A549 (cell line): ENCODE data around the gene DMBT1. TPM values are rescaled to one million over a fixed set of nuclear protein-coding genes. Genes with fewer than 3 reads are reported as not detected.

Source experiments
- ATAC-seq, 2 experiments: fragments of 200-7000 bp in 1 of 2; fragments of >200 bp in 1 of 2; cut with Nextera tagmentation in 1 of 2; cut with Tn5 transposase in 1 of 2; 3 replicates each; pipeline versions ENCODE4 v1.8.0 to v1.9.1; 2018 to 2020; ENCODE audit warnings: mild to moderate bottlenecking in 1 of 2, moderate library complexity in 1 of 2
- CTCF ChIA-PET: fragments of 300-600 bp; sonication (Branson Sonifier 250); formaldehyde crosslinking; extraction: SDS; loops from one replicate; lab custom pipeline; 2021; ENCODE audit warnings: antibody characterized with exemption, inconsistent platforms; lab: Yijun Ruan, JAX
- POLR2A ChIA-PET: fragments of 350-600 bp; formaldehyde crosslinking; extraction: SDS; loops from one replicate; lab custom pipeline; 2021; ENCODE audit warnings: antibody characterized with exemption, inconsistent platforms; lab: Yijun Ruan, JAX
- DNase-seq, 2 experiments: peaks; one replicate each; pipeline versions ENCODE4 v3.0.0 to v3.0.0-alpha.2; 2011 to 2016; ENCODE audit warnings: low read depth in 1 of 2, low spot score in 1 of 2
- FAIRE-seq: peaks from 2 replicates; lab custom pipeline; 2011; peaks lifted over from hg19 to GRCh38; lab: Jason Lieb, UNC
- H3K27ac ChIP-seq, 2 experiments: fragments of >200 bp; sonication (Bioruptor Twin); formaldehyde crosslinking; 3 replicates each; pipeline ENCODE4 v1.5.1; 2016 to 2017
- H3K4me1 ChIP-seq: fragments of >200 bp; sonication (Bioruptor Twin); formaldehyde crosslinking; 3 replicates; pipeline ENCODE4 v1.6.1; 2016
- H3K4me2 ChIP-seq: fragments of >200 bp; sonication (Bioruptor Twin); formaldehyde crosslinking; 3 replicates; pipeline ENCODE4 v1.6.1; 2016
- H3K4me3 ChIP-seq: fragments of >200 bp; sonication (Bioruptor Twin); formaldehyde crosslinking; 3 replicates; pipeline ENCODE4 v1.5.1; 2016
- H3K9me3 ChIP-seq: fragments of >200 bp; sonication (Bioruptor Twin); formaldehyde crosslinking; 3 replicates; pipeline ENCODE4 v1.6.1; 2016
- CHD2 ChIP-seq: fragments of 150-350 bp; IDR thresholded peaks from 2 replicates; pipeline ENCODE4 v1.6.1; 2014; ENCODE audit warnings: low read length; ENCODE audit not compliant: partially characterized antibody
- CHD4 ChIP-seq: fragments of 200-600 bp; sonication (generic); IDR thresholded peaks from 2 replicates; pipeline ENCODE4 v1.6.1; 2016; ENCODE audit warnings: antibody characterized with exemption, mild to moderate bottlenecking, borderline replicate concordance
- FOSB ChIP-seq: fragments of 250-450 bp; sonication (Bioruptor Pico); IDR thresholded peaks from 2 replicates; pipeline ENCODE4 v1.5.0; 2020; ENCODE audit warnings: mild to moderate bottlenecking, moderate library complexity
- HDAC2 ChIP-seq: fragments of 200-600 bp; sonication (generic); IDR thresholded peaks from 2 replicates; pipeline ENCODE4 v1.6.1; 2016
- HOXA7 ChIP-seq: fragments of 250-450 bp; sonication (Bioruptor Pico); IDR thresholded peaks from 2 replicates; pipeline ENCODE4 v1.5.0; 2020; ENCODE audit warnings: mild to moderate bottlenecking, moderate library complexity
- JUNB ChIP-seq: fragments of >200 bp; sonication (Bioruptor Twin); formaldehyde crosslinking; IDR thresholded peaks from 2 replicates; pipeline ENCODE4 v1.6.1; 2016
- KDM1A ChIP-seq: fragments of 200-600 bp; sonication (generic); IDR thresholded peaks from 2 replicates; pipeline ENCODE4 v1.6.1; 2016; ENCODE audit warnings: low read depth, mild to moderate bottlenecking
- KDM5A ChIP-seq: fragments of 200-600 bp; sonication (generic); IDR thresholded peaks from 2 replicates; pipeline ENCODE4 v1.6.1; 2016; ENCODE audit warnings: antibody characterized with exemption, mild to moderate bottlenecking
- RCOR1 ChIP-seq: fragments of 150-350 bp; IDR thresholded peaks from 2 replicates; pipeline ENCODE4 v1.6.1; 2014; ENCODE audit warnings: antibody characterized with exemption, low read length, low read depth
- RFX5 ChIP-seq: fragments of 450-650 bp; IDR thresholded peaks from 2 replicates; pipeline ENCODE4 v1.7.1; 2014; ENCODE audit warnings: antibody characterized with exemption, mild to moderate bottlenecking, moderate library complexity
- RNF2 ChIP-seq: fragments of 200-600 bp; sonication (generic); IDR thresholded peaks from 2 replicates; pipeline ENCODE4 v1.6.1; 2016; ENCODE audit warnings: low read depth, mild to moderate bottlenecking, antibody characterized with exemption, moderate library complexity, borderline replicate concordance
- TFCP2L1 ChIP-seq: fragments of 250-450 bp; sonication (Bioruptor Pico); IDR thresholded peaks from 2 replicates; pipeline ENCODE4 v1.5.0; 2021; ENCODE audit warnings: mild to moderate bottlenecking
- TP53 ChIP-seq: fragments of 250-450 bp; sonication (Bioruptor Pico); IDR thresholded peaks from 2 replicates; pipeline ENCODE4 v1.5.0; 2021; ENCODE audit warnings: mild to moderate bottlenecking, moderate library complexity
- ZSCAN20 ChIP-seq: fragments of 250-450 bp; sonication (Bioruptor Pico); IDR thresholded peaks from 2 replicates; pipeline ENCODE4 v1.8.0; 2022; ENCODE audit warnings: mild to moderate bottlenecking, moderate library complexity
- WGBS: methylation state at CpG from one replicate; pipeline ENCODE4 v1.1.6; 2017; ENCODE audit errors: missing lambda C conversion rate; 5-methylcytosine and 5-hydroxymethylcytosine counted together
- polyA plus RNA-seq, 4 experiments: library from polyadenylated mRNA; depleted of rRNA in 3 of 4; stranded (reverse); fragments of >200 nt; fragmentation: RNase III in 1 of 4; extraction: RNeasy Plus Mini Kit Qiagen cat#74134 plus additional on column Dnase treatment in 1 of 4; gene quantifications; 2 replicates in 3 of 4; 3 replicates in 1 of 4; pipeline ENCODE4 v1.2.3, GENCODE V29; 2011 to 2017
- TF ChIP-seq, protein P1 (sequence below): fragments of 150-350 bp; IDR thresholded peaks from 2 replicates; pipeline ENCODE4 v1.6.1; 2014; ENCODE audit warnings: low read depth, mild to moderate bottlenecking, low read length
- TF ChIP-seq, protein P2 (sequence below): fragments of 200-600 bp; sonication (generic); IDR thresholded peaks from 2 replicates; pipeline ENCODE4 v1.6.1; 2016; ENCODE audit warnings: antibody characterized with exemption, mild to moderate bottlenecking, moderate library complexity
- TF ChIP-seq, protein P3 (sequence below): fragments of >200 bp; sonication (Bioruptor Twin); formaldehyde crosslinking; IDR thresholded peaks from 3 replicates; pipeline ENCODE4 v1.5.1; 2016
- TF ChIP-seq, protein P4 (sequence below): IDR thresholded peaks from 2 replicates; pipeline ENCODE4 v1.6.1; 2012; ENCODE audit warnings: low read depth, borderline replicate concordance

The DMBT1 gene
- polyA plus RNA-seq, 2 of the 4 experiments (the other 2 are of a cell fraction): 0.01 to 0.03 TPM

DNA sequence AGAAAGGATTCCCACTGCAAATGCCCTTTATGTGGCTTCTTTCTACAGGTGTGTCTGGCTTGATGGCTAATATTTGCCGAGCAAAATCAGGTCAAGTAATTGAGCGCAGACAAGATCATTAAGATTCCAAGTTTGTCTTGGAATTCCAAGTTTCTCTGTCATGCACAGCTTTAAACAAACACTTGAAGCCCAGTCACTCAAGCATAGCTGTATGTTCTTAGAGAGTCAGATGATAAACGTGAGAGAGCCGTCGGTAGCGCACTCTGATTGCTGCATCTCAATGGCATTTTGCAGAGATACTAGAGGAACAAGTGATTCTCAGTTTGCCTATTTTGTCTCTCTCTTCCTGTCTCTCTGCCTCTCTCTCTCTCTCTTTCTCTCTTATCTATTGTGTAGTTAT is 658 bp downstream of the DMBT1 start:
- no peak for DNase-seq
- Histone ChIP-seq H3K4me2 (peak overlapping the region; percentile 25; the same call in 1 of the 3 replicates), H3K27ac (no peak overlapping the region), H3K4me1 (peaks cover 9% of the 10 kb centered on the region; the same call in 1 of the 3 replicates), H3K4me3 (no peak overlapping the region), H3K9me3 (no peaks in the 10 kb centered on the region)
- 11% methylated on average over 6 of the region's 6 CpGs for WGBS
- FAIRE-seq: no peak
- TF ChIP-seq, protein P1, sequence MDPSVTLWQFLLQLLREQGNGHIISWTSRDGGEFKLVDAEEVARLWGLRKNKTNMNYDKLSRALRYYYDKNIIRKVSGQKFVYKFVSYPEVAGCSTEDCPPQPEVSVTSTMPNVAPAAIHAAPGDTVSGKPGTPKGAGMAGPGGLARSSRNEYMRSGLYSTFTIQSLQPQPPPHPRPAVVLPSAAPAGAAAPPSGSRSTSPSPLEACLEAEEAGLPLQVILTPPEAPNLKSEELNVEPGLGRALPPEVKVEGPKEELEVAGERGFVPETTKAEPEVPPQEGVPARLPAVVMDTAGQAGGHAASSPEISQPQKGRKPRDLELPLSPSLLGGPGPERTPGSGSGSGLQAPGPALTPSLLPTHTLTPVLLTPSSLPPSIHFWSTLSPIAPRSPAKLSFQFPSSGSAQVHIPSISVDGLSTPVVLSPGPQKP: no peak
- no peak for TF ChIP-seq JUNB
- TF ChIP-seq CHD2: no peak
- no peak for TF ChIP-seq KDM1A
- no peak for TF ChIP-seq ZSCAN20
- TF ChIP-seq, protein P2, sequence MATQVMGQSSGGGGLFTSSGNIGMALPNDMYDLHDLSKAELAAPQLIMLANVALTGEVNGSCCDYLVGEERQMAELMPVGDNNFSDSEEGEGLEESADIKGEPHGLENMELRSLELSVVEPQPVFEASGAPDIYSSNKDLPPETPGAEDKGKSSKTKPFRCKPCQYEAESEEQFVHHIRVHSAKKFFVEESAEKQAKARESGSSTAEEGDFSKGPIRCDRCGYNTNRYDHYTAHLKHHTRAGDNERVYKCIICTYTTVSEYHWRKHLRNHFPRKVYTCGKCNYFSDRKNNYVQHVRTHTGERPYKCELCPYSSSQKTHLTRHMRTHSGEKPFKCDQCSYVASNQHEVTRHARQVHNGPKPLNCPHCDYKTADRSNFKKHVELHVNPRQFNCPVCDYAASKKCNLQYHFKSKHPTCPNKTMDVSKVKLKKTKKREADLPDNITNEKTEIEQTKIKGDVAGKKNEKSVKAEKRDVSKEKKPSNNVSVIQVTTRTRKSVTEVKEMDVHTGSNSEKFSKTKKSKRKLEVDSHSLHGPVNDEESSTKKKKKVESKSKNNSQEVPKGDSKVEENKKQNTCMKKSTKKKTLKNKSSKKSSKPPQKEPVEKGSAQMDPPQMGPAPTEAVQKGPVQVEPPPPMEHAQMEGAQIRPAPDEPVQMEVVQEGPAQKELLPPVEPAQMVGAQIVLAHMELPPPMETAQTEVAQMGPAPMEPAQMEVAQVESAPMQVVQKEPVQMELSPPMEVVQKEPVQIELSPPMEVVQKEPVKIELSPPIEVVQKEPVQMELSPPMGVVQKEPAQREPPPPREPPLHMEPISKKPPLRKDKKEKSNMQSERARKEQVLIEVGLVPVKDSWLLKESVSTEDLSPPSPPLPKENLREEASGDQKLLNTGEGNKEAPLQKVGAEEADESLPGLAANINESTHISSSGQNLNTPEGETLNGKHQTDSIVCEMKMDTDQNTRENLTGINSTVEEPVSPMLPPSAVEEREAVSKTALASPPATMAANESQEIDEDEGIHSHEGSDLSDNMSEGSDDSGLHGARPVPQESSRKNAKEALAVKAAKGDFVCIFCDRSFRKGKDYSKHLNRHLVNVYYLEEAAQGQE: no peak
- POLR2A ChIA-PET: no interaction called here
- ATAC-seq: peak in 1 of 2 experiments; percentile 27; a peak in 2 of 6 replicates
- CTCF ChIA-PET: interaction anchor here (0.6 to 10.2 kb wide), 4 partner anchors 57 to 265 kb away, joined by 3 to 136 read pairs (median 4); no protein-coding TSS in a partner anchor

DNA sequence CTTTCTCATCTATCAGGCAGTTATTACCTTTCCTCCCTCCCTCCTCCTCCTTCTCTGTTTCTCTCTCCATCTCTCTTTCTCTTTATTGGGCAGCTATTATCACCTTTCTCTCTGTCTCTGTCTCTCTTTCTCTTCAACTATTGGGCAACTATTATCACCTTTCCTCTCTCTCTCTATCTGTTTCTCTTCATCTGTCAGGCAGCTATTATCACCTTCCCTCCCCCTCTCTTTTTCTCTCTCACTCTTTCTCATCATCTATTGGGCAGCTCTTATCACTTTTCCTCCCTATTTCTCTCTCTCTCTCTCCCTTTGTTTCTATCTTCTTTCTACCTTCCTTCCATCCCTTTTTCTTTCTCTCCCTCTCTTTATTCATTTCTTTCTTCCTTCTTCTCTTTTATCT is 1.2 kb downstream of the DMBT1 start:
- ATAC-seq (no peak), FAIRE-seq (no peak), DNase-seq (no peak)
- POLR2A ChIA-PET: no interaction called here
- H3K4me3 ChIP-seq: no peak overlapping the region
- H3K9me3 ChIP-seq: no peaks in the 10 kb centered on the region
- peaks cover 9% of the 10 kb centered on the region; the same call in 1 of the 3 replicates for H3K4me1 ChIP-seq
- CTCF ChIA-PET: interaction anchor here (1.1 to 10.2 kb wide), 3 partner anchors 58 to 266 kb away, joined by 3 to 136 read pairs (median 4); no protein-coding TSS in a partner anchor
- H3K27ac ChIP-seq: no peak overlapping the region
- TF ChIP-seq CHD4 (no peak), FOSB (CRISPR knock-in tag) (no peak), RCOR1 (no peak), KDM5A (no peak), ZSCAN20 (no peak), JUNB (no peak), HOXA7 (CRISPR knock-in tag) (no peak), HDAC2 (no peak), TFCP2L1 (CRISPR knock-in tag) (no peak), RNF2 (no peak), TP53 (CRISPR knock-in tag) (no peak), RFX5 (no peak)
- TF ChIP-seq, protein P3, sequence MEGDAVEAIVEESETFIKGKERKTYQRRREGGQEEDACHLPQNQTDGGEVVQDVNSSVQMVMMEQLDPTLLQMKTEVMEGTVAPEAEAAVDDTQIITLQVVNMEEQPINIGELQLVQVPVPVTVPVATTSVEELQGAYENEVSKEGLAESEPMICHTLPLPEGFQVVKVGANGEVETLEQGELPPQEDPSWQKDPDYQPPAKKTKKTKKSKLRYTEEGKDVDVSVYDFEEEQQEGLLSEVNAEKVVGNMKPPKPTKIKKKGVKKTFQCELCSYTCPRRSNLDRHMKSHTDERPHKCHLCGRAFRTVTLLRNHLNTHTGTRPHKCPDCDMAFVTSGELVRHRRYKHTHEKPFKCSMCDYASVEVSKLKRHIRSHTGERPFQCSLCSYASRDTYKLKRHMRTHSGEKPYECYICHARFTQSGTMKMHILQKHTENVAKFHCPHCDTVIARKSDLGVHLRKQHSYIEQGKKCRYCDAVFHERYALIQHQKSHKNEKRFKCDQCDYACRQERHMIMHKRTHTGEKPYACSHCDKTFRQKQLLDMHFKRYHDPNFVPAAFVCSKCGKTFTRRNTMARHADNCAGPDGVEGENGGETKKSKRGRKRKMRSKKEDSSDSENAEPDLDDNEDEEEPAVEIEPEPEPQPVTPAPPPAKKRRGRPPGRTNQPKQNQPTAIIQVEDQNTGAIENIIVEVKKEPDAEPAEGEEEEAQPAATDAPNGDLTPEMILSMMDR: no peak
- TF ChIP-seq, protein P4, sequence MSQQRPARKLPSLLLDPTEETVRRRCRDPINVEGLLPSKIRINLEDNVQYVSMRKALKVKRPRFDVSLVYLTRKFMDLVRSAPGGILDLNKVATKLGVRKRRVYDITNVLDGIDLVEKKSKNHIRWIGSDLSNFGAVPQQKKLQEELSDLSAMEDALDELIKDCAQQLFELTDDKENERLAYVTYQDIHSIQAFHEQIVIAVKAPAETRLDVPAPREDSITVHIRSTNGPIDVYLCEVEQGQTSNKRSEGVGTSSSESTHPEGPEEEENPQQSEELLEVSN: no peak
- H3K4me2 ChIP-seq: no peak overlapping the region
